GM23248 (cell line): ENCODE data around the gene TMEM184B.

ENCODE experiments used
- EZH2 ChIP-seq: fragments of 200-600 bp; sonication (generic); IDR thresholded peaks from 2 replicates; pipeline ENCODE4 v1.6.1; 2018; ENCODE audit warnings: antibody characterized with exemption, mild to moderate bottlenecking; ENCODE audit not compliant: insufficient read depth, poor library complexity, severe bottlenecking
- EZH2phosphoT487 ChIP-seq: fragments of 200-600 bp; sonication (generic); IDR thresholded peaks from 2 replicates; pipeline ENCODE4 v1.6.1; 2018; ENCODE audit warnings: antibody characterized with exemption, moderate library complexity, mild to moderate bottlenecking, low read depth; ENCODE audit not compliant: insufficient read depth

DNA sequence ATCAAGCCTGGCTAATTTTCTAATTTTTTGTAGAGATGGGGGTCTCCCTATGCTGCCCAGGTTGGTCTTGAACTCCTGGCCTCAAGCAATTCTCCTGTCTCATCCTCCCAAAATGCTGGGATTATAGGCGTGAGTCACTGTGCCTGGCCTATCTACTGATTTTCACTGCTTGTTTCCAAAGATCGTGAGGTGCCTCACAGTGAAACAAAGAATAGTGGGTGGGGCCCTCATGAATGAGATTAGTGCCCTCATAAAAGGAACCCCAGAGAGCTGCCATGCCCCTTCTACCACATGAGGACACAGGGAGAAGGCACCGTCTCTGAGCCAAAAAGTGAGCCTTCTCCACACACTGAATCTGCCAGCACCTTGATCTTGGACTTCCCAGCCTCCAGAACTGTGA, 23.5 kb downstream of the TMEM184B start:
- TF ChIP-seq EZH2phosphoT487: no peak
- TF ChIP-seq EZH2: no peak
